Measurements from ENCODE around the gene LGALS3BP. TPM values are rescaled to one million over a fixed set of nuclear protein-coding genes. Genes with fewer than 3 reads are reported as not detected.
"Not testable (repeated sequence)": the region's sequence is repeated elsewhere in the genome, so short reads cannot be mapped to it uniquely, and the experiment has no call there.

LGALS3BP gene
- total RNA-seq, 4 donors from 2014 or later = 172 to 414 (median 262) TPM

GRCh38 chr17:78963378-78963777 is 16.3 kb downstream of the LGALS3BP start:
- WGBS, 2 donors = 75 to 98% methylated on average over 4 to 5 of the region's 6 CpGs
- no peak for TF ChIP-seq POLR2A (IDR thresholded peaks at IDR 0.05)
- TF ChIP-seq, protein P1, sequence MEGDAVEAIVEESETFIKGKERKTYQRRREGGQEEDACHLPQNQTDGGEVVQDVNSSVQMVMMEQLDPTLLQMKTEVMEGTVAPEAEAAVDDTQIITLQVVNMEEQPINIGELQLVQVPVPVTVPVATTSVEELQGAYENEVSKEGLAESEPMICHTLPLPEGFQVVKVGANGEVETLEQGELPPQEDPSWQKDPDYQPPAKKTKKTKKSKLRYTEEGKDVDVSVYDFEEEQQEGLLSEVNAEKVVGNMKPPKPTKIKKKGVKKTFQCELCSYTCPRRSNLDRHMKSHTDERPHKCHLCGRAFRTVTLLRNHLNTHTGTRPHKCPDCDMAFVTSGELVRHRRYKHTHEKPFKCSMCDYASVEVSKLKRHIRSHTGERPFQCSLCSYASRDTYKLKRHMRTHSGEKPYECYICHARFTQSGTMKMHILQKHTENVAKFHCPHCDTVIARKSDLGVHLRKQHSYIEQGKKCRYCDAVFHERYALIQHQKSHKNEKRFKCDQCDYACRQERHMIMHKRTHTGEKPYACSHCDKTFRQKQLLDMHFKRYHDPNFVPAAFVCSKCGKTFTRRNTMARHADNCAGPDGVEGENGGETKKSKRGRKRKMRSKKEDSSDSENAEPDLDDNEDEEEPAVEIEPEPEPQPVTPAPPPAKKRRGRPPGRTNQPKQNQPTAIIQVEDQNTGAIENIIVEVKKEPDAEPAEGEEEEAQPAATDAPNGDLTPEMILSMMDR (IDR thresholded peaks at IDR 0.05) = no peak
- Histone ChIP-seq H3K36me3 (peaks cover 0 to 16% (median 0%) of the 10 kb centered on the region in 3 donors), H3K27me3 (no peaks in the 10 kb centered on the region), H3K4me1 (peaks cover 0 to 11% (median 0%) of the 10 kb centered on the region in 3 donors), H3K4me3 (no peak overlapping the region), H3K9me3 (no peaks in the 10 kb centered on the region), H3K27ac (no peak overlapping the region)
- intact Hi-C loops (cut with DNase I) = no loop called here
- DNase-seq = no peak

- 90 to 96% methylated on average over 4 to 7 of the region's 8 CpGs for WGBS, 2 donors
- DNase-seq; H3K27ac ChIP-seq; H3K27me3 ChIP-seq; H3K9me3 ChIP-seq; intact Hi-C loops (cut with DNase I); H3K4me3 ChIP-seq: not testable (repeated sequence)
- Histone ChIP-seq H3K36me3 (peaks cover 0 to 12% (median 0%) of the 10 kb centered on the region in 3 donors), H3K4me1 (peaks cover 0 to 11% (median 0%) of the 10 kb centered on the region in 3 donors)
These were observed 16.8 kb downstream of the LGALS3BP start for GRCh38 chr17:78962984-78963348.

GRCh38 chr17:78962345-78962983 is 17.3 kb downstream of the LGALS3BP start:
- WGBS, 2 donors = 67 to 73% methylated on average over 1 to 18 of the region's 19 CpGs
- H3K4me1 ChIP-seq = peaks cover 0 to 11% (median 0%) of the 10 kb centered on the region in 3 donors
- intact Hi-C loops (cut with DNase I) = no loop called here
- H3K36me3 ChIP-seq = peaks cover 0 to 7% (median 0%) of the 10 kb centered on the region in 3 donors
- no peaks in the 10 kb centered on the region for H3K27me3 ChIP-seq
- TF ChIP-seq, protein P1 (IDR thresholded peaks at IDR 0.05) = no peak
- TF ChIP-seq POLR2A (IDR thresholded peaks at IDR 0.05) = no peak
- H3K27ac ChIP-seq = no peak overlapping the region
- no peak for DNase-seq
- H3K4me3 ChIP-seq = no peak overlapping the region
- H3K9me3 ChIP-seq = no peaks in the 10 kb centered on the region

GRCh38 chr17:78961571-78961970 is 18.2 kb downstream of the LGALS3BP start:
- no peak overlapping the region for H3K27ac ChIP-seq
- 85 to 92% methylated on average over 3 to 4 of the region's 4 CpGs for WGBS, 2 donors
- no peaks in the 10 kb centered on the region for H3K9me3 ChIP-seq

DNA sequence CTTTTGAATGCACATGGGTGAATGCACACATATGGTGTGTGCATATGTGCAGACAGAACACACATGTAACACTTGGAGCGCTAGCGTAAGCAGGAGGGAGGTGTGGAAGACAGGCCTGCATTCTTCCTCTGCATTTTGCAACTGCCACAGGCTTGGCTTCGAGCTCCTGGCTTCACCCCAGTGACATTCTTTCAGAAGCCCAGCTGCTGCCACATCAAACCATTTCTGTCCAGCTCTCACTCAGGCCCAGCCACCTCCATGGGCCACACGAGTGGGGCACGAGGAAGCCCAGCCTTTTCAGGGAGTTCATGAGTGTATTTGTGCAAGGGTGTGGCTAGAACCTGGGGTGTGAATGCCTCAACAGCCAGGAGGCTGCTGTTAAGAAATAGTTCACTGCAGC is 18.8 kb downstream of the LGALS3BP start:
- DNase-seq = no peak
- intact Hi-C loops (cut with DNase I) = no loop called here
- WGBS, 2 donors = 87 to 90% methylated on average over 2 to 3 of the region's 5 CpGs

More at GRCh38 chr17:78961571-78961970, 18.2 kb downstream of the LGALS3BP start:
- peaks cover 0 to 3% (median 0%) of the 10 kb centered on the region in 4 donors for H3K27me3 ChIP-seq
- H3K4me3 ChIP-seq = no peak overlapping the region
- no peak for DNase-seq
- H3K36me3 ChIP-seq = no peaks in the 10 kb centered on the region
- TF ChIP-seq, protein P1 (IDR thresholded peaks at IDR 0.05) = no peak
- no peak for TF ChIP-seq POLR2A (IDR thresholded peaks at IDR 0.05)
- intact Hi-C loops (cut with DNase I) = no loop called here
- peaks cover 0 to 11% (median 0%) of the 10 kb centered on the region in 3 donors for H3K4me1 ChIP-seq

More for the DNA sequence above, 18.8 kb downstream of the LGALS3BP start:
- H3K4me1 ChIP-seq = peaks cover 0 to 11% (median 0%) of the 10 kb centered on the region in 3 donors
- TF ChIP-seq, protein P1 (IDR thresholded peaks at IDR 0.05) = no peak
- no peak for TF ChIP-seq POLR2A (IDR thresholded peaks at IDR 0.05)
- H3K36me3 ChIP-seq = no peaks in the 10 kb centered on the region
- no peaks in the 10 kb centered on the region for H3K9me3 ChIP-seq
- no peak overlapping the region for H3K4me3 ChIP-seq
- H3K27ac ChIP-seq = no peak overlapping the region
- peaks cover 0 to 3% (median 0%) of the 10 kb centered on the region in 4 donors for H3K27me3 ChIP-seq

Measured in esophagus squamous epithelium (tissue), 5 donors.